GM19099 (cell line): Measurements from ENCODE around the gene TSC1.

ENCODE experiments used
- POLR2A ChIP-seq: IDR thresholded peaks from 3 replicates; pipeline ENCODE4 v1.6.1; 2011; ENCODE audit warnings: low read depth; ENCODE audit not compliant: insufficient read length; ENCODE audit errors: extremely low read depth

The TSC1 gene

GRCh38 chr9:132912131-132912530 is 32.3 kb downstream of the TSC1 start:
- no peak for TF ChIP-seq POLR2A

- no peak for TF ChIP-seq POLR2A
Observed at GRCh38 chr9:132910376-132910775, 34.0 kb downstream of the TSC1 start.

- no peak for TF ChIP-seq POLR2A
Observed at GRCh38 chr9:132909311-132909710, 35.1 kb downstream of the TSC1 start.

- TF ChIP-seq POLR2A, result no peak
Observed at GRCh38 chr9:132908635-132909034, 35.8 kb downstream of the TSC1 start.

- no peak for TF ChIP-seq POLR2A
Observed at GRCh38 chr9:132905726-132906125, 38.7 kb downstream of the TSC1 start.

- no peak for TF ChIP-seq POLR2A
Observed at GRCh38 chr9:132903574-132904492, 40.6 kb downstream of the TSC1 start.

- no peak for TF ChIP-seq POLR2A
Observed at GRCh38 chr9:132901858-132902831, 42.3 kb downstream of the TSC1 start.

- no peak for TF ChIP-seq POLR2A
Observed at GRCh38 chr9:132898051-132898450, 46.4 kb downstream of the TSC1 start.

- TF ChIP-seq POLR2A, result no peak
Observed at GRCh38 chr9:132896906-132897305, 47.5 kb downstream of the TSC1 start.

- TF ChIP-seq POLR2A, result no peak
Observed at GRCh38 chr9:132896264-132896663, 48.2 kb downstream of the TSC1 start.

GRCh38 chr9:132894862-132895835 is 49.3 kb downstream of the TSC1 start:
- no peak for TF ChIP-seq POLR2A

GRCh38 chr9:132894346-132894745 is 50.1 kb downstream of the TSC1 start:
- TF ChIP-seq POLR2A, result no peak

- no peak for TF ChIP-seq POLR2A
Observed at GRCh38 chr9:132892400-132892799, 52.0 kb downstream of the TSC1 start.

- TF ChIP-seq POLR2A, result no peak
Observed at GRCh38 chr9:132888151-132888550, 56.3 kb downstream of the TSC1 start.
